GM18519 (cell line): ENCODE results near the gene PTDSS2.

Experiments
- ATAC-seq: cut with Tn5 transposase; IDR thresholded peaks from one replicate; pipeline ENCODE4 v1.9.1; 2021; ENCODE audit warnings: mild to moderate bottlenecking, moderate library complexity; ENCODE audit not compliant: unreplicated experiment, low FRiP score

The PTDSS2 gene

DNA sequence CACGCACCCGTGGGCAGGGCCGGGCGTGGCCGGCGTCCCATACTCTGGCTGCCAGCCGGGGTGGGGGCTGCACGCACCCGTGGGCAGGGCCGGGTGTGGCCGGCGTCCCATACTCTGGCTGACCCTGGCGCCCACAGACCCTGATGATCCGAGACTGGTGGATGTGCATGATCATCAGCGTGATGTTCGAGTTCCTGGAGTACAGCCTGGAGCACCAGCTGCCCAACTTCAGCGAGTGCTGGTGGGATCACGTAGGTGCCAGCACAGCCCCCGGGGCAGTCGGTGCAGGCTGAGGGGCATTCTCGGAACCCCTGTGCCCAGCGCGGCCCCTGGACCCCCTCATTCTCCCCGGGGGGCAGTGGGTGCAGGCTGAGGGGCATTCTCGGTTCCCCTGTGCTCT lies 38.0 kb downstream of the PTDSS2 start:
- no peak for ATAC-seq

DNA sequence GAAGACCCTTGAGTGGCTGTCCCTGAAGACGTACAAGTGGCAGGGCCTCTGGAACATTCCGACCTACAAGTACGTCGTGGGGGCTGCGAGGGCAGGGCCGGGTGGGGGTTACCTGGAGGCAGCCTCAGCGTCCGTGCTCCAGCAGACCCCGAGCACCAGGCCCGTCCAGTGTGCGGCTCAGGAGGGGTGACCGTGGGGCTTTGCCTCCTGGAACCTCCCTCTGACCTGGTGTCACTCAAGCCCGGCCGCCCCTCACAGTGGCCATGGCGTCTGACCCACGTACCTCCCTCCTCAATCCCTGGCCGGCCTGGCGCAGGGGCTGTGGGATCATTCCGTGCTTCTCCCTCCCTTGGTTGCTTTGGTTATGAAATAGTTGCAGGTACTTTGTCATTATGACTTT lies 38.5 kb downstream of the PTDSS2 start:
- no peak for ATAC-seq

DNA sequence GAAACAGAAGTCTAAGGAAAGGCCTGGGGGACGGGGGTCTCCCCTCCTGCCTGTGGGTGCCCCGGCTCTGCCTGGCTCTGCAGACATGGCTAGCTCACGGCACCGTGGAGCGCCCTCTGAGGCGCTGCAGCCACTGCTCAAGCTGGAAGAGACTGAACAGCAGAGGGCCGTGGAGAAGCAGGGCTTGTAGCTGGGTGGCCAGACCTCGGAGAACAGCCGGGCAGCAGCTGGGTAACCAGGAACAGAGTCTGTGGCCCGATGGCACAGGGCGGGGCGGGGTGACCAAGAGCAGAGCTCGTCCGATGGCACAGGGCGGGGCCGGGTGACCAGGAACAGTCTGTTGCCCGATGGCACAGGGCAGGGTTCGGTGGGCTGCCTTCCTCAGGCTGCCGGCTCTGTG lies 38.9 kb downstream of the PTDSS2 start:
- ATAC-seq, result no peak

DNA sequence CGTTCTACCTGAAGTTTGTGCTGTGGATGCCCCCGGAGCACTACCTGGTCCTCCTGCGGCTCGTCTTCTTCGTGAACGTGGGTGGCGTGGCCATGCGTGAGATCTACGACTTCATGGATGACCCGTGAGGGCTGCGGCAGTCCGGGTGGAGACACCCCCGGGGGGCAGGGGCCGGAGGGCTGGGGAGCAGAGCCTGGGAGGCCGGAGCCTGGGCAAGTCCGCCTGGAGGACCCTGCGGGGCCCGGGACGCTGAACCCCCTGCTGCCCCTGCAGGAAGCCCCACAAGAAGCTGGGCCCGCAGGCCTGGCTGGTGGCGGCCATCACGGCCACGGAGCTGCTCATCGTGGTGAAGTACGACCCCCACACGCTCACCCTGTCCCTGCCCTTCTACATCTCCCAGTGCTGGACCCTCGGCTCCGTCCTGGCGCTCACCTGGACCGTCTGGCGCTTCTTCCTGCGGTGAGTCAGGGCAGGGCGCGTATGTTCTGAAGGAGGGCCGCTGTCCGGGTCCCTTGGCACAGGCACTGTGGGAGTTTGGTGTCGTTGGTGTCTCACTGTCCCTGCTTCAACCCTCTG lies 39.6 kb downstream of the PTDSS2 start:
- no peak for ATAC-seq

DNA sequence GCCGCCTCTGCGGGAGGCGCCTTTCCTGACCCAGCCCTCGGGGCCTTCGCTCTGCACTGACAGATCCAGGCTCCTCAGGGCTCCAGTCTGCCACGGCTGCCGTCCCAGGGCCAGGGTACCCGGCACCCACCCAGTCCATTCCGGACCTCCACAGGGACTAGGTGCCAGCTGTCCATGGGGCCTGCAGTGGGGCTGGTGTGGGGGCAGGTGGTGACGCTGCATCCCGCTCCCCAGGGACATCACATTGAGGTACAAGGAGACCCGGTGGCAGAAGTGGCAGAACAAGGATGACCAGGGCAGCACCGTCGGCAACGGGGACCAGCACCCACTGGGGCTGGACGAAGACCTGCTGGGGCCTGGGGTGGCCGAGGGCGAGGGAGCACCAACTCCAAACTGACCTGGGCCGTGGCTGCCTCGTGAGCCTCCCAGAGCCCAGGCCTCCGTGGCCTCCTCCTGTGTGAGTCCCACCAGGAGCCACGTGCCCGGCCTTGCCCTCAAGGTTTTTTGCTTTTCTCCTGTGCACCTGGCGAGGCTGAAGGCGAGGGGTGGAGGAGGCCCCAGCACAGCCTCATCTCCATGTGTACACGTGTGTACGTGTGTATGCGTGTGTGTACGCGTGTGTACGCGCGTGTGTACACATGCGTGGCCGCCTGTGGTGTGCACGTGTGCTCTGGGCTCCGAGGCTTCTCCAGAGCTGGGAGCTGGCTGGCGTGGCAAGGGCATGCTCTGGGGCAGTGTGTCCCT lies 40.3 kb downstream of the PTDSS2 start:
- no peak for ATAC-seq

DNA sequence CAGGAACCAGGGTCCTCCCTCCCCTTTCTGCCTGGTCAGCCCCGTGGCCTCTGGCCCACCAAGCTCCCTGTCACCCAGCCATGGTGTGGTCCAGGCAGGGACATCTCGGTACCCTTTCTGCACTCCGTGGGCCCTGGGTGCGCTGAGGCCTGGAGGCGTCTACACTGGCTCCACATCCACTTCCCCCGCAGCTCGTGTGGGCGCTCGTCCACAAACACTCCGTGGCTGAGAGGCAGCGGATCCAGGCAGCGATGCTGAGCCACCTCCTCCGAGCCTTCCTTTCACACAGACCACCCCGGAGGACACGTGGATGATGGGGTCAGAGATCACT lies 40.8 kb downstream of the PTDSS2 start:
- no peak for ATAC-seq

DNA sequence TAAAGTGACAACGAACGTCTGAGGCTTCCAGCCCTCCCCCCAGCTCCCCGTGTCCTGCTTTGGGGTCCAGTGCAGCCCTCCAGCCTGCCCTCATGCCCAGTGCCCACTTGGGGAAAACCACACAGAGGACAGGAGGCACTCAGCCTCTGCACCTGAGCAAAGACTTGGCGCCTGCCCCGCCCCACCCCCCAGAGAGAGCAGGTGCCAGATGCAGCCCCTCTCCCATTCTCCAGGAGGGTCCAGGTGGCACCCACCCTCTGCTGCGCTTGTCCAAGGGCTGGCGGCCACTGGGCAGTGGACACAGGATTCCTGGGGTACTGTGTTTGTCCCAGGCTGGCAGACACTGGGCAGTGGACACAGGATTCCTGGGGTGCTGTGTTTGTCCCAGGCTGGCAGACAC lies 41.3 kb downstream of the PTDSS2 start:
- no peak for ATAC-seq

DNA sequence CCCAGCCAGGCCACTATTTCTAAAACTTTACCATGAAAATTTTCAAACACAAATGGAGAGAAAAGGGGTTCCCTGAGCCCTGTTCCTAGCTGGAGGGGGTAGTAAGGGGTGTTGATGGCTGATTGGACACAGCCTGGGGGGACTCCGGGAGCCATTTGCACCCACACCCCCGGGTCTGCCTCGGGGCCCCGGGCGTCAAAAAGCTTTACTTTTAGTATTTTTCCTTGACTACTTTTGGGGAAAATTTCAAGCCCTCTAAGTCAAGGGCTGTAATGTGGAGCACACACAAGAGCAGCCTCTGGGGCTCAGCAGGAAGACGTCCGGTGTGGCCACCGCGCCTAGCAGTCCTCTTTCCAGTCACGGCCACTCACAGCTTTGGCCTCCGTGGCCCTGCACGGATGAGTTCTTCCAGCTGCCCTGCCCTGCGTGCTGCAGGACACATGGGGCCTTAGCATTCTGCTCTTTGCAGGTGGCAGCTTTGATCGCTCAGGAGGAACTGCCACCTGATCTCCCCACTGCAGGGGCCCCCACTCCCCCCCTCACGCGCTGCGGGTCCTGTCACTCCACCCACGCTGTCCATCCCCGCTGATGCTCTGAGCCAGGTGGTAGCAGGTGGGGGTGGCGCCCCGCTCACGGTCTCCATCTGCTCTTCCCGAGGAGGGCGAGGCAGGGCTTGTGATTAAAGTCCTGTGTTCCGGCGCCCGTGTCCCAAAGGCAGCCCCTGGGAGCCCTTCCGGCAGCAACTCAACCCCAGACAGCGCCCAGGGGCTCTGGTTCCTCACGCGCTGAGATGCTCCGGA lies 42.5 kb downstream of the PTDSS2 start:
- no peak for ATAC-seq

DNA sequence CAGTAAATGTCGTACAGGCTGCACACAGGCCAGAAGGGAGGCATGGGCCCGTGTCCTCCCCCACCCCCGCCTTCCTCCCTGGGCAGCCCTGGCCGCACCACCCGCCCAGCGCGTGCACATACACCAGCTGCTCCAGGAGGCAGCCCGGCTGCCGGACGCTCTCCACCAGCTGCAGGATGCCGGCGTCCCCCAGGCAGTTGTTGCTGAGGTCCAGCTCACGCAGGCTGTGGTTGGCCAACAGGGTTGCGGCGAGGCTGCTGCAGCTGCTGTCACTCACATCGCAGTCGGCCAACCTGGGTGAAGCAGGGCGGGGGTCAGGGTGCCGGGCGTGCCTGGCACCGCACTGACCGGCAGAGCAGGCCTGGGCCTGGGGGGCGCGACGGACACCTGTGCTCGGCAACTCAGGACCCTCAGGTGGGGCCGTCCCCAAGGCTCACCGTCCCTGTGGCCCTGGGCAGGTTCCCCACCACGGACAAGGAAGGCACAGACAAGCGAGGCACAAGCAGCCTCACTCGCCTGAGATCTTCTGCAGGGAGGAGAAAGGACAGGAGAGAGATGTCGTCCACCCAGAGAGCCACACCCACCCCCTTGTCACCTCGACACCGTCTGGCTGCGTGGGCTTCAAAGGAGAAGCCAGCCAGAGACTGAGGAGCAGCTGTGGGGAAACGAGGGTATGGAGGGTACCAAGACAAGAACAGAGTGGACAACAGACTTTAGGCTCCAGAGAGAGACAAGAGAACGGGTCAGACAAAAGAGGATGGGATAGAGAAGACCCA lies 44.9 kb downstream of the PTDSS2 start:
- no peak for ATAC-seq

DNA sequence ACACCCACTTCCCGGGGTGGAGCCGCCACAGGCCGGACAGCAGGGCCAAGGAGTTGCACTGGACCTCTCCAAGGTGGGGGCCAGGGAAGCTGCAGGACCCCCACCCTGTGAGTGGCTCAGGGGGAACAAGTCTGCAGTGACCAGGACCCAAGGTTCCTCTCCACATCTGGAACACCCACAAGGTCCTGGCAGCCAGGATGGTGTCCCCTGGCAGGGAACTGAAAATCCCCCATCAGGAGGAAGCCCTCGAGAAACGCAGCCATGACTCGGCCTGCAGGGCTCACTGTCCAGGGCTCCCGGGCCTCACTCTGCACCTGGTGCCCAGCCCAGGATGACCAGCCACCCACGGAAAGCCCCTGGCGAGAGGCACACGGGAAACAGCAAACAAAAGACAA lies 45.5 kb downstream of the PTDSS2 start:
- no peak for ATAC-seq

DNA sequence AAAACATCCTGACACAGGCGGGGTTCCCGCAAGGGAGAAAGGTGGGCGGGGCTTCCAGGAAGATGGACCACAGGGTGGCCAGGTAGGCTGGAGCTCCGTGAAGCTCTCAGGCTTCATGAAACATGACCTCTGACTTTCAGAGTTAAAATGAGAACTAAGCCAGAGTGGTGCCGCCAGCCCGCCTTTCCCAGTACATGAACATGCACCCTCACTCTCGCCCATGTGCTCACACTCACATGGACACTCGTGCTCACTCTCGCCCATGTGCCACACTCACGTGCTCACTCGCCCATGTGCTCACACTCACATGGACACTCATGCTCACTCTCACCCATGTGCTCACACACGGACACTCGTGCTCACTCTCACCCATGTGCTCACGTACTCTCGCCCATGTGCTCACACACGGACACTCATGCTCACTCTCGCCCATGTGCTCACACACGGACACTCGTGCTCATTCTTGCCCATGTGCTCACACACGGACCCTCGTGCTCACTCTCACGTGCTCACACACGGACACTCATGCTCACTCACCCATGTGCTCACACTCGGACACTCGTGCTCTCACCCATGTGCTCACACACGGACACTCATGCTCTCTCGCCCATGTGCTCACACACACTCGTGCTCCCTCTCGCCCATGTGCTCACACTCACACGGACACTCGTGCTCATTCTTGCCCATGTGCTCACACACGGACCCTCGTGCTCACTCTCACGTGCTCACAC lies 46.9 kb downstream of the PTDSS2 start:
- no peak for ATAC-seq

DNA sequence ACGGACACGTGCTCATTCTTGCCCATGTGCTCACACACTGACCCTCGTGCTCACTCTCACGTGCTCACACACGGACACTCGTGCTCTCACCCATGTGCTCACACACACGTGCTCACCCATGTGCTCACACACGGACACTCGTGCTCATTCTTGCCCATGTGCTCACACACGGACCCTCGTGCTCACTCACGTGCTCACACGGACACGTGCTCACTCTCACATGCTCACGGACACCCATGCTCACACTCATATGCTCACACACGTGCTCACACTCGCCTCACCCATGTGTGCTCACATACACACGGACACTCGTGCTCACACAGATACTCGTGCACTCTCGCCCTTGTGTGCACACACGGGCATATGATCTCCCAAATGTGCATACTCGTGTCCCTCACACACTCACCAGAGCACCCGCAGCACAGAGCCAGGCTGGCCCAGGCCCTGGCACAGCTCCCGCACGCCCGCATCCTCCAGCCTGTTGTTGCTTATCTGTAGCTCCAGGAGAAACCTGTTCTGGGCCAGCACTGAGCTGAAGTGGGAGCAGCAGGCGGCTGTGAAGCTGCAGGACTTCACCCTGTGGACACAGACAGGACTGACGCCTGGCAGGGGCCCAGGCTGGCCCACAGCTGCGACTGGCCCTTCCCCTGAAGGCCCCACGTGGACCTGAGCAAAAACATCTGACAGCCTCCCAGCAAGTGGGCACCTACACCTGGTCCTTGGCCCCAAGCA lies 47.7 kb downstream of the PTDSS2 start:
- ATAC-seq, result no peak

DNA sequence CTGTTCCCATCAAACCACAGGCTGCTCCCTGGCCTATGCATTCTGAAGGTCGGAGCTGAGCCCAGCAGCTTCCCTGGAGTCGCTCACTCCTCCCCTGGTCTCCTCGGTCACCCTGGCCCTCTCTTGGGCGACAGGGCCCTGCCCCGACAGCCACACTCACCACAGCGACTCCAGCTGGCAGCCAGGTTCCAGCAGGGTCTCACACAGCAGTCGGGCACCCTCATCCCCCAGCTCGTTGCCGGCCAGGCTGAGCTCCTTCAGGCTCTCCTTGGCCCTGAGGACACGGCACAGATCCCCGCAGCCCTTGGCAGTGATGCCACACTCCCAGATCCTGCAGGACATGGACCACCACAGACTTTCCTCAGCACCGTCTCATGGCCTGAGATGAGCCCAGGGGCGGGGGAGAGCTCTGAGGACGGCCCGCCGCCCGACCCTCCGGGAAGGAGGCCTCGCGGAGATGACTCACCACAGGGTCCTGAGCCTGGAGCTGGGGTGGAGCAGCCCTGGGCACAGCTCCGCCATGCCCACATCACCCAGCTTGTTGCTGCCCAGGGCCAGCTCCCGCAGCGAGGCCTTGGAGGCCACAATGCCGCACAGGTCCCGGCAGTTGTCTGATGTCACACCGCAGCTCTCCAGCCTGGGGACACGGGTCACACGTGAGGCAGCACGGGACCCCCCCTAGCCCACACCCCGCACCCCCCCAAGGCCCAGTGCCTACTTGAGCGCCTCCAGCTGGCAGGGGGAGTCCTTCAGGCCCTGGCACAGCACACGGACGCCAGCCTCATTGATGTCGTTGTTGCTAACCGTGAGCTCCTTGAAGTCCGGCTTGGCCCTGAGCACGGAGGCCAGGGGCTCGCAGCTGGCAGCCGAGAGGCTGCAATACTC lies 48.5 kb downstream of the PTDSS2 start:
- no peak for ATAC-seq

DNA sequence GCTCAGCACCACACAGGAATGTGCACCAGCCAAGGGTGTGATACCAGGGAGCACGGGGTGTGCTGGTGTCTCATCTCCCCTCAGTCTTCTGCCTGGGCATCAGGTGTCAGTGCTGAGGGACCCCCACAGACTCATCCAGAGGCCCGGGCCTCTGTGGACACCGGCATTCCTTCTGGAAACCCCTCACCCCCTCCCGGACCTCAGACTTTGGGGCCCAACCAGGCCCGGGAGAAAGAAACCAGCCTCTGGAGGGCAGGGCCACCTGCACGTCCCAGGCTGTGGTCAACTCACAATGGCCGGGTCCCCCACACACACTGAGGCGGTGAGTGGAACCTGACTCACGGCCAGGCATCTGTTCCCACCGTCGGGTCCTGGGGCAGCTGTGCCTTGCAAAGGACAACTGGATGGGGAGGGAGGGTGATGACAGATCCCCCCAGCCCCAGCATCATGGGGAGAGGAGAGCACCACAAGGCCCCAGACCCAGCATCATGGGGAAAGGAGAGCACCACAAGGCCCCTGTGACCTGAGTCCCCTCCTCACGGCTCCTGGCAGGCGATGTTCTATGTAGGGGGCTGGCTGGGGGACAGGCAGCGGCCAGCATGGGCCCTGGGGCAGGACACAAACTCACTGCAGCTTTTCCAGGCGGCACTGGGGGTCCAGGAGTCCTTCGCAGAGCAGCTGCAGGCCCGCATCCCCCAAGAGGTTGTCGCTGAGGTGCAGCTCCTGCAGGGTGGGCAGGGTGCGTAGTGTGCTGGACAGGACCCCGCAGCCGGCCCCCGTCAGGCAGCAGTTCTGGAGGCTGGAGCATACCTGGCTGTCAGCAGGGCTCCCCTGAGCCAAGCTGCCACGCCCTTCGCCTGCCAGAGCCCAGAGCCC lies 49.4 kb downstream of the PTDSS2 start:
- no peak for ATAC-seq

DNA sequence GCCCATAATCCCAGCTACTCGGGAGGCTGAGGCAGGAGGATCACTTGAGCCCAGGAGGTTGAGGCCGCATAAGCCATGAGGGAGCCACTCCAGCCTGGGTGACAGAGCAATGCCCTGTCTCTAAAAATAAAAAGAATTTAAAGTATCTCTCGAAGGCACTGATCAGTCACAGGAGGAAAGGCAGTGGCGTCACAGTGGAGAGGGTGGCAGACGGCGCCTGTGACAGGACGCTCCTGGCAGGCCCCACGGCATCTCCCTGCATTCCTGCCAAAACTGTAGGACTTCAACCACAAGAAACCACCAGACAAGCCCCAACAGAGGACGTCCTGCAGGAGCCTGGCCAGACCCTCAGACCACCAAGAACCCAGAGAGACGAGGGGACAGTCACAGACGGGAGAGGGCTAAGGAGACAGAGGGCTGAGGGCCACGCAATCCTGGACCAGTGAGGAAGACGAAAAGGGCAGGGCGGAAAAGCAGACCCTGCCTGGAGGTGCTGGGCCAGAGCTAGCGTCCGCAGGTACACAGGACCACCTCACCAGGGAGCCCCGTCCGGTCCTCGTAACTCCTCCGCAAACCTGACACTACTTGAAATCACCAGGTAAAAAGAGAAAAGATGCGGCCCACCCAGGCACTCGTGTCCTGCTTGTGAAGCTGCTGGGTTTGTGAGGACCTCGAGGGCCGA lies 51.1 kb downstream of the PTDSS2 start:
- ATAC-seq, result no peak

DNA sequence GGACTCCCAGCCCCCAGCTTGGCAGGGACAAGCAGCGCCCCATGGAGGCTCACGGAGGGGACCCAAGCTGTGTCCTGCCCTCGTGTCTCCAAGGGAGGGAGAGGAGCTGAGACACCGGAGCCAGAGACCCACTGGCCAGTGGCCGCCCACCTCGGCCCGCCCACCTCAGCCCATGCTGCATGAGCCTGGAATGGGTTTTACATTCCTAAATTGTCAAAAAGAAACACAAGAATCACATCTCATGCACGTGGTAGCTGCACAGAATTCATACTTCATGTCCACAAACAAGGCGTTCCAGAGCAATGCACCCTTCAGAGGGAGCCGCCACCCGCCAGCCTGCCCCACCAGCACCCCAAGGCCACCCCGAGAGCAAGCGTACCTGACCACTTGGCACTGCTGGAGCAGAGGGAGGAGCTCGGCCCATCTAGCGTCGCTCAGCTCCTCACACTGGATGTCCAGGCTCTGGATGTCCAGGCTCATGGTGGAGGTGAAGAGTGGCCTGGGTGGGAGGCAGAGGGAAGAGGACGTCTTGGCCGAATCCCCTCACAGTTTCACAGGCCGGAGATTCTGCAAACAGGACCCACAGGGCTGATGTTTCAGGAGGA lies 51.7 kb downstream of the PTDSS2 start:
- ATAC-seq, result no peak
